Measurements from ENCODE around the gene CAMP.
"Not testable (repeated sequence)": the region's sequence is repeated elsewhere in the genome, so short reads cannot be mapped to it uniquely, and the experiment has no call there.

DNA sequence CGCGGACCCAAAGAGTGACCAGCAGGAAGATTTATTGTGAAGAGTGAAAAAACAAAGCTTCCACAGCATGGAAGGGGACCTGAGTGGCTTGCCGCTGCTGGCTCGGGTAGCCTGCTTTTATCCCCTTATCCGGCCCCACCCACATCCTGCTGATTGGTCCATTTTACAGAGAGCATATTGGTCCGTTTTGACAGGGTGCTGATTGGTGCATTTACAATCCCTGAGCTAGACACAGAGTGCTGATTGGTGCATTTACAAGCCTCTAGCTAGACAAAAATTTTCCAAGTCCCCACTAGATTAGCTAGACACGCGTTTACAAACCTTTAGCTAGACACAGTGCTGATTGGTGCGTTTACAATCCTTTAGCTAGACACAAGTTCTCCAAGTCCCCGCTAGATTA is 47.9 kb downstream of the CAMP start:
- not testable (repeated sequence) for TF ChIP-seq SUZ12 (IDR thresholded peaks at IDR 0.05; ENCODE audit: extremely low read depth, insufficient read depth, insufficient read length); YY1 (IDR thresholded peaks at IDR 0.05; ENCODE audit: insufficient read depth, insufficient read length)

All from NT2/D1 (cell line).